OCI-LY3 (cell line): ENCODE measurements around the gene BABAM2.
A peak's percentile ranks its signal among the peaks of the same experiment; 100 is the strongest.

Experiments used
- H2AFZ ChIP-seq: fragments of 200-600, 300-600 bp; shearing (Covaris generic); 2 replicates; pipeline ENCODE4 v1.6.0; 2014; ENCODE audit warnings: antibody characterized with exemption, low read depth, low read length
- H3K27ac ChIP-seq: fragments of 200-600, 300-600 bp; sonication (generic); 2 replicates; pipeline ENCODE4 v1.5.1; 2014; ENCODE audit warnings: mild to moderate bottlenecking, low read length, moderate library complexity, mixed read lengths
- H3K27me3 ChIP-seq: fragments of 200-600, 300-600 bp; sonication (generic); 2 replicates; pipeline ENCODE4 v1.6.1; 2014; ENCODE audit warnings: low read depth, low read length, mixed read lengths
- H3K36me3 ChIP-seq: fragments of 200-600, 300-600 bp; sonication (generic); replicated peaks from 2 replicates; pipeline ENCODE3; 2014; ENCODE audit warnings: low read depth, low read length, mixed read lengths
- H3K4me1 ChIP-seq: fragments of 300-600, 200-600 bp; sonication (generic); 2 replicates; pipeline ENCODE4 v1.6.1; 2014; ENCODE audit warnings: low read length, mixed read lengths
- H3K4me2 ChIP-seq: fragments of 200-600, 300-600 bp; sonication (generic); 2 replicates; pipeline ENCODE4 v1.6.1; 2014; ENCODE audit warnings: low read length, mixed read lengths
- H3K4me3 ChIP-seq: fragments of 300-600, 200-600 bp; sonication (generic); 2 replicates; pipeline ENCODE4 v1.5.1; 2014; ENCODE audit warnings: antibody characterized with exemption, mild to moderate bottlenecking, low read length, moderate library complexity
- H3K79me2 ChIP-seq: fragments of 300-600, 200-600 bp; shearing (Covaris generic); 2 replicates; pipeline ENCODE4 v1.6.1; 2014; ENCODE audit warnings: mild to moderate bottlenecking, low read length, mixed read lengths
- H3K9ac ChIP-seq: fragments of 300-600, 200-600 bp; shearing (Covaris generic); 2 replicates; pipeline ENCODE4 v1.6.0; 2014; ENCODE audit warnings: mild to moderate bottlenecking, low read length, moderate library complexity
- H3K9me3 ChIP-seq: fragments of 200-600, 300-600 bp; shearing (Covaris generic); 2 replicates; pipeline ENCODE4 v1.6.1; 2014; ENCODE audit warnings: low read length, mixed read lengths; ENCODE audit not compliant: insufficient read depth
- H4K20me1 ChIP-seq: fragments of 200-600, 300-600 bp; sonication (generic); 2 replicates; pipeline ENCODE4 v1.6.1; 2016; ENCODE audit warnings: low read length, mixed read lengths; ENCODE audit not compliant: insufficient read depth
- EZH2phosphoT487 ChIP-seq: fragments of 200-600 bp; shearing (Covaris generic); IDR thresholded peaks from 2 replicates; pipeline ENCODE4 v1.6.1; 2018; ENCODE audit warnings: antibody characterized with exemption, mixed run types, low read depth
- TF ChIP-seq, protein P1 (sequence below): fragments of 200-600, 300-600 bp; sonication (generic); IDR thresholded peaks from 2 replicates; pipeline ENCODE4 v1.5.1; 2014; ENCODE audit warnings: antibody characterized with exemption, low read length, low read depth

The BABAM2 gene

DNA sequence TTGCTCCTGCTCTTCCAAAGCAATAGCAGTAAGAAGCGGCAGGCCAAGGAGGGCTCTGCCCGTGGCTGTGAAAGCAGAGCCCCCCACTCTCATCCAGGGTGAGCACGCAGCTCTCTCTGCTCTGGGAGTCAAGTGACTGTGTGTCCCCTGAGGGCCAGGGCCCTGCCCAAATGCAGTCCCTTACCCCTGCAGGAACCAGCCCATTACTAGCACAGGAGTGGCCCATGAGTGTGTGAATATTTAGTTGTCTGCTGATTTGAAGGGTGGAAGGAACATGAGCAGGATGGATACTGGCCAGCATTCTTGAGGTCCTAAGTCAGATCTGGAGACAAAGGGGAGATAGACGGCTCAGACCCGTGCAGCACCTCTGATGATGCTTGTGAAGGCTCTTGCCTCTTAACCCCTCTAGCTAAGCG, 432.5 kb downstream of the BABAM2 start:
- H4K20me1 ChIP-seq: no peaks in the 10 kb centered on the region
- TF ChIP-seq, protein P1, sequence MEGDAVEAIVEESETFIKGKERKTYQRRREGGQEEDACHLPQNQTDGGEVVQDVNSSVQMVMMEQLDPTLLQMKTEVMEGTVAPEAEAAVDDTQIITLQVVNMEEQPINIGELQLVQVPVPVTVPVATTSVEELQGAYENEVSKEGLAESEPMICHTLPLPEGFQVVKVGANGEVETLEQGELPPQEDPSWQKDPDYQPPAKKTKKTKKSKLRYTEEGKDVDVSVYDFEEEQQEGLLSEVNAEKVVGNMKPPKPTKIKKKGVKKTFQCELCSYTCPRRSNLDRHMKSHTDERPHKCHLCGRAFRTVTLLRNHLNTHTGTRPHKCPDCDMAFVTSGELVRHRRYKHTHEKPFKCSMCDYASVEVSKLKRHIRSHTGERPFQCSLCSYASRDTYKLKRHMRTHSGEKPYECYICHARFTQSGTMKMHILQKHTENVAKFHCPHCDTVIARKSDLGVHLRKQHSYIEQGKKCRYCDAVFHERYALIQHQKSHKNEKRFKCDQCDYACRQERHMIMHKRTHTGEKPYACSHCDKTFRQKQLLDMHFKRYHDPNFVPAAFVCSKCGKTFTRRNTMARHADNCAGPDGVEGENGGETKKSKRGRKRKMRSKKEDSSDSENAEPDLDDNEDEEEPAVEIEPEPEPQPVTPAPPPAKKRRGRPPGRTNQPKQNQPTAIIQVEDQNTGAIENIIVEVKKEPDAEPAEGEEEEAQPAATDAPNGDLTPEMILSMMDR: no peak
- no peak for TF ChIP-seq EZH2phosphoT487
- no peaks in the 10 kb centered on the region for H3K9me3 ChIP-seq
- no peak overlapping the region for H3K27ac ChIP-seq
- no peak overlapping the region for H3K4me3 ChIP-seq
- peaks cover 30% of the 10 kb centered on the region for H3K4me1 ChIP-seq
- H3K9ac ChIP-seq: no peak overlapping the region
- no peaks in the 10 kb centered on the region for H3K27me3 ChIP-seq
- no peak overlapping the region for H3K4me2 ChIP-seq
- H3K79me2 ChIP-seq: no peaks in the 10 kb centered on the region
- no peak overlapping the region for H2AFZ ChIP-seq
- no peaks in the 10 kb centered on the region for H3K36me3 ChIP-seq

DNA sequence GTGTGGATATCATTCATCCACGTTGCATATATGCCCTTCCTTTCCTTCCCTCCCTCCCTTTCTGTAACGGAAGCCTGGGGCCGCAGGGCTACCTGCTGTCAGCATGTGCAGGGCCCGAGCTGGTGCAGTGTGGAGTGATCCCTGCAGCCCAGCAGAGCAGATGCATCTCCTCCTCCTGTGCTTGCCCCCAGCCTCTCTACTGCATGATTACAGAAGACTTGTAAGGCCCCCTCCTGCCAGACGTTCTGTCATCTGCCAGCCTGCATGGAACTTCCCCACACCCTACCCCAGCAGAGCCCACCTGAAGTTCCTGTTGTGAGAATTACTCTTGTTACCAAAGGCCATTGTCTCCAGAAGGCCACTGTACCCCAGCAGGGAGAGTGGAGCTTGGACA, 434.6 kb downstream of the BABAM2 start:
- no peaks in the 10 kb centered on the region for H3K27me3 ChIP-seq
- H3K4me2 ChIP-seq: peak overlapping the region; percentile 60; the same call in 1 of the 2 replicates
- H3K36me3 ChIP-seq: no peaks in the 10 kb centered on the region
- no peak overlapping the region for H3K27ac ChIP-seq
- peaks cover 35% of the 10 kb centered on the region for H3K4me1 ChIP-seq
- no peak overlapping the region for H3K9ac ChIP-seq
- TF ChIP-seq, protein P1: no peak
- TF ChIP-seq EZH2phosphoT487: no peak
- no peak overlapping the region for H3K4me3 ChIP-seq
- H3K79me2 ChIP-seq: no peaks in the 10 kb centered on the region
- no peaks in the 10 kb centered on the region for H4K20me1 ChIP-seq
- H2AFZ ChIP-seq: no peak overlapping the region
- no peaks in the 10 kb centered on the region for H3K9me3 ChIP-seq

DNA sequence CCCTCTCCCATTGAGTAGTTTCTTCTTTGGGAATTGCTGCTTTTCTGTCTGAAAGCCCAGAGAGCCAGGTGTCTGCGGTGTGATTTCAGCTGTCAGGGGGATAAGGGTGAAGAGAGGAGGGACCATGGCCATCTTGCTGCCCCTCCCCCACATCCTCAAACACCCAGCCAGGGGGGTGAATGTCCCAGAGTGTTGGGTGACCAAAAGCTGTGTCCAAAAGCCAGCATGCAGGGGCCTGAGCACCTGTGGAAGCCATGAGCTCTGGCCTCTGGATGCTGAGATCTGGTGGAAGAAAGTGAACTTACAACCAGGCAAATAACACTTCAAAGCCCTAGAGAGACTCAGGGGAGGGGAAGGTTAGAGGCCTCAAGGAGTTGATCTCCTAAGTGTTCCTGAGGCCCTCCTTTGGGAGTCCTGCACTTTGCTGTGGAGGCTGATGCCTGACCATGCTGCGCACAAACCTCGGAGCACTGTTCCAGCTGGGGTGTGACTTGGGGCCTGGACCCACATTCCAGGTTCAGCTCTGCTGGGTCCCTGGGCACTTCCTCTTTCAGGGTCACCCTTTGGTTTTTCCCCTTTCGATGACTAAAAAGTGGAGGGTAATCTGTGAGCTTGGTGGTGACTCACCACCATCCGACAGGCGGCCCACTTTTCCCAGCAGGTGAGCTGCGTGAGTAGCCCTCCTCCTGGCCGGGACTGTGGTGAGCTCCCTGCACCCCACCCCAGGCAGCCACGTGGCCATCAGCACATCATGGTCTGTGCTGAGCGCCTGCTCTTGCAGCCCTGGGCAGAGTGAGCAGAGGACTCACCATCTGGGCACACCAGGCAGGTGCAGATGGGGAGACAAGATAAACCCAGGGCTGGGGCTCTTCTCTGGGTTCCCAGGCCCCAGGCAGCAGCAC, 435.3 kb downstream of the BABAM2 start:
- Histone ChIP-seq H4K20me1 (no peaks in the 10 kb centered on the region), H3K27me3 (no peaks in the 10 kb centered on the region), H3K4me2 (peak overlapping the region; percentile 60), H3K79me2 (no peaks in the 10 kb centered on the region), H3K4me3 (peak overlapping the region; percentile 29; the same call in 1 of the 2 replicates), H3K9ac (no peak overlapping the region), H3K9me3 (no peaks in the 10 kb centered on the region), H3K4me1 (peaks cover 35% of the 10 kb centered on the region), H2AFZ (no peak overlapping the region), H3K36me3 (no peaks in the 10 kb centered on the region), H3K27ac (no peak overlapping the region)
- TF ChIP-seq, protein P1: peak; percentile 9; the same call in 1 of the 2 replicates
- no peak for TF ChIP-seq EZH2phosphoT487

DNA sequence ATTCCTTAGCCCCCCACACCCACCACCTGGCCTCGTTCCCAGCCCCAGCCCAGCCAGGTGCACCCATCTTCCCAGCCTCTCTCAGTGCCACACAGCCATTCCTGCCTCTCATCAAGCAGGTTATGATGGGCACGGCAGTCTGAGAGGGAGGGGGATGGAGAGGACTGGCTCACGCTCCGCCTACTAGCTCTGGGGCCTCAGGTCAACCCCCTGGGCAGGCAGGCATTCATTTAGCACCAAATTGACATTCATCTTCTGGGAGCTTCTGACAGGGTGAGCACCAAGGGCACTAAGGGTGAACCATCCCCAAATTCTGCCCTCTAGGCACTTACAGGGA, 435.9 kb downstream of the BABAM2 start:
- Histone ChIP-seq H3K36me3 (no peaks in the 10 kb centered on the region), H3K4me3 (peak overlapping the region; percentile 29; the same call in 1 of the 2 replicates), H3K9me3 (no peaks in the 10 kb centered on the region), H3K9ac (no peak overlapping the region), H3K27me3 (no peaks in the 10 kb centered on the region), H3K4me2 (peak overlapping the region; percentile 60), H4K20me1 (no peaks in the 10 kb centered on the region), H3K79me2 (no peaks in the 10 kb centered on the region), H3K27ac (no peak overlapping the region), H2AFZ (no peak overlapping the region), H3K4me1 (peaks cover 35% of the 10 kb centered on the region)
- TF ChIP-seq, protein P1: no peak
